Thoracic aorta (tissue), 2 donors: ENCODE results near the gene LDLRAD4. TPM values are rescaled to one million over a fixed set of nuclear protein-coding genes. Genes with fewer than 3 reads are reported as not detected.

Experiments
- ATAC-seq: fragments of 150-250 bp; one replicate; pipeline ENCODE4 v1.8.0; 2017; ENCODE audit warnings: low read depth; ENCODE audit not compliant: insufficient number of reproducible peaks, low FRiP score
- DNase-seq: peaks from one replicate; pipeline ENCODE4 v3.0.0-alpha.2; 2020; ENCODE audit warnings: low spot score
- H3K27ac ChIP-seq, 2 donors: fragments of 200-600 bp; sonication (generic); 1 replicate in 1 of 2; 2 replicates in 1 of 2; pipeline ENCODE4 v1.5.1; 2016; ENCODE audit warnings: mild to moderate bottlenecking in 2 of 2, moderate library complexity in 2 of 2
- H3K27me3 ChIP-seq: fragments of 200-600 bp; sonication (generic); replicated peaks from 2 replicates; pipeline ENCODE4 v1.6.0; 2016; ENCODE audit warnings: mild to moderate bottlenecking; ENCODE audit not compliant: insufficient read depth
- H3K36me3 ChIP-seq: fragments of 200-600 bp; sonication (generic); one replicate; pipeline ENCODE4 v1.5.1; 2016
- H3K4me1 ChIP-seq, 2 donors: fragments of 200-600 bp; sonication (generic); 1 replicate in 1 of 2; 2 replicates in 1 of 2; pipeline versions ENCODE4 v1.5.1 to v1.6.0; 2016; ENCODE audit warnings: low read depth in 2 of 2, mild to moderate bottlenecking in 1 of 2; ENCODE audit not compliant: control insufficient read depth in 1 of 2
- H3K4me3 ChIP-seq: fragments of 200-600 bp; sonication (generic); 2 replicates; pipeline ENCODE4 v1.5.1; 2016; ENCODE audit warnings: mild to moderate bottlenecking
- H3K9me3 ChIP-seq: fragments of 200-600 bp; sonication (generic); 2 replicates; pipeline ENCODE4 v1.5.1; 2016
- total RNA-seq, 2 donors: library from RNA; depleted of rRNA; stranded (reverse); fragments of >200 nt; gene quantifications; one replicate each; pipeline versions ENCODE4 v1.1.0 to v1.2.3, GENCODE V29; 2016
- TF ChIP-seq, protein P1 (sequence below): fragments of 200-600 bp; sonication (generic); IDR thresholded peaks from one replicate; pipeline ENCODE4 v1.5.1; 2019; ENCODE audit warnings: antibody characterized with exemption

The LDLRAD4 gene
- total RNA-seq, 2 donors from 2014 or later: 98.4 to 135 TPM

- Histone ChIP-seq H3K9me3 (no peaks in the 10 kb centered on the region), H3K36me3 (no peaks in the 10 kb centered on the region), H3K4me3 (peak overlapping the region; percentile 18), H3K4me1 (peaks cover 22 to 54% of the 10 kb centered on the region in 2 donors), H3K27me3 (no peaks in the 10 kb centered on the region), H3K27ac (peak overlapping the region; percentile 77 to 78)
- DNase-seq (no peak), ATAC-seq (peak; percentile 62)
- TF ChIP-seq, protein P1, sequence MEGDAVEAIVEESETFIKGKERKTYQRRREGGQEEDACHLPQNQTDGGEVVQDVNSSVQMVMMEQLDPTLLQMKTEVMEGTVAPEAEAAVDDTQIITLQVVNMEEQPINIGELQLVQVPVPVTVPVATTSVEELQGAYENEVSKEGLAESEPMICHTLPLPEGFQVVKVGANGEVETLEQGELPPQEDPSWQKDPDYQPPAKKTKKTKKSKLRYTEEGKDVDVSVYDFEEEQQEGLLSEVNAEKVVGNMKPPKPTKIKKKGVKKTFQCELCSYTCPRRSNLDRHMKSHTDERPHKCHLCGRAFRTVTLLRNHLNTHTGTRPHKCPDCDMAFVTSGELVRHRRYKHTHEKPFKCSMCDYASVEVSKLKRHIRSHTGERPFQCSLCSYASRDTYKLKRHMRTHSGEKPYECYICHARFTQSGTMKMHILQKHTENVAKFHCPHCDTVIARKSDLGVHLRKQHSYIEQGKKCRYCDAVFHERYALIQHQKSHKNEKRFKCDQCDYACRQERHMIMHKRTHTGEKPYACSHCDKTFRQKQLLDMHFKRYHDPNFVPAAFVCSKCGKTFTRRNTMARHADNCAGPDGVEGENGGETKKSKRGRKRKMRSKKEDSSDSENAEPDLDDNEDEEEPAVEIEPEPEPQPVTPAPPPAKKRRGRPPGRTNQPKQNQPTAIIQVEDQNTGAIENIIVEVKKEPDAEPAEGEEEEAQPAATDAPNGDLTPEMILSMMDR: no peak
Observed at GRCh38 chr18:13323186-13323585, 104.6 kb downstream of the LDLRAD4 start.

- peaks cover 15 to 38% of the 10 kb centered on the region in 2 donors for H3K4me1 ChIP-seq
- ATAC-seq: no peak
- TF ChIP-seq, protein P1: no peak
- no peak for DNase-seq
- no peak overlapping the region for H3K27ac ChIP-seq
- H3K36me3 ChIP-seq: no peaks in the 10 kb centered on the region
- no peak overlapping the region for H3K4me3 ChIP-seq
- no peaks in the 10 kb centered on the region for H3K9me3 ChIP-seq
- H3K27me3 ChIP-seq: no peaks in the 10 kb centered on the region
Observed at GRCh38 chr18:13324880-13325279, 106.3 kb downstream of the LDLRAD4 start.

GRCh38 chr18:13328213-13328612 lies 109.7 kb downstream of the LDLRAD4 start:
- DNase-seq: no peak
- TF ChIP-seq, protein P1: no peak
- H3K4me1 ChIP-seq: peaks cover 0 to 8% of the 10 kb centered on the region in 2 donors
- no peaks in the 10 kb centered on the region for H3K27me3 ChIP-seq
- H3K9me3 ChIP-seq: no peaks in the 10 kb centered on the region
- H3K36me3 ChIP-seq: no peaks in the 10 kb centered on the region
- no peak for ATAC-seq
- H3K4me3 ChIP-seq: no peak overlapping the region
- H3K27ac ChIP-seq: no peak overlapping the region

- Histone ChIP-seq H3K9me3 (no peaks in the 10 kb centered on the region), H3K4me3 (no peak overlapping the region), H3K27ac (no peak overlapping the region), H3K36me3 (no peaks in the 10 kb centered on the region), H3K4me1 (no peaks in the 10 kb centered on the region), H3K27me3 (no peaks in the 10 kb centered on the region)
- TF ChIP-seq, protein P1: no peak
- ATAC-seq (no peak), DNase-seq (no peak)
Observed at GRCh38 chr18:13330996-13331395, 112.4 kb downstream of the LDLRAD4 start.

- Histone ChIP-seq H3K36me3 (no peaks in the 10 kb centered on the region), H3K27me3 (no peaks in the 10 kb centered on the region), H3K4me1 (peaks cover 6% of the 10 kb centered on the region in 2 donors), H3K4me3 (no peak overlapping the region), H3K9me3 (no peaks in the 10 kb centered on the region), H3K27ac (no peak overlapping the region)
- DNase-seq (no peak), ATAC-seq (no peak)
- TF ChIP-seq, protein P1: no peak
Observed at GRCh38 chr18:13331846-13332245, 113.3 kb downstream of the LDLRAD4 start.
